GM12865 (cell line): ENCODE results near the gene BRSK1.

Source experiments
- DNase-seq: peaks from one replicate; pipeline ENCODE4 v3.0.0; 2010; ENCODE audit warnings: low read depth
- H3K4me3 ChIP-seq: 2 replicates; pipeline ENCODE4 v1.5.1; 2011; ENCODE audit warnings: mild to moderate bottlenecking, low read depth, low read length, control low read depth
- CTCF ChIP-seq: IDR thresholded peaks from 2 replicates; pipeline ENCODE4 v1.5.1; 2011; ENCODE audit warnings: low read length, control low read depth, low read depth, inconsistent platforms; ENCODE audit not compliant: insufficient read depth; ENCODE audit errors: missing control alignments

BRSK1 gene

GRCh38 chr19:55311797-55312196 lies 28.0 kb downstream of the BRSK1 start:
- DNase-seq, result no peak
- TF ChIP-seq CTCF, result no peak
- no peak overlapping the region for H3K4me3 ChIP-seq

GRCh38 chr19:55312621-55313512 lies 29.1 kb downstream of the BRSK1 start:
- DNase-seq, result no peak
- no peak for TF ChIP-seq CTCF
- H3K4me3 ChIP-seq, result no peak overlapping the region

GRCh38 chr19:55314396-55314795 lies 30.6 kb downstream of the BRSK1 start:
- no peak for TF ChIP-seq CTCF

GRCh38 chr19:55315956-55316525 lies 32.2 kb downstream of the BRSK1 start:
- no peak overlapping the region for H3K4me3 ChIP-seq
- no peak for TF ChIP-seq CTCF
- no peak for DNase-seq

More at GRCh38 chr19:55314396-55314795, 30.6 kb downstream of the BRSK1 start:
- no peak overlapping the region for H3K4me3 ChIP-seq
- no peak for DNase-seq

GRCh38 chr19:55316646-55317045 lies 32.8 kb downstream of the BRSK1 start:
- no peak for DNase-seq
- no peak overlapping the region for H3K4me3 ChIP-seq
- TF ChIP-seq CTCF, result no peak

GRCh38 chr19:55319785-55320184 lies 36.0 kb downstream of the BRSK1 start:
- no peak overlapping the region for H3K4me3 ChIP-seq
- DNase-seq, result no peak
- TF ChIP-seq CTCF, result no peak
